ENCODE measurements around the gene CCDC69. TPM values are rescaled to one million over a fixed set of nuclear protein-coding genes. Genes with fewer than 3 reads are reported as not detected.
A peak's percentile ranks its signal among the peaks of the same experiment; 100 is the strongest.

Gene CCDC69
- total RNA-seq, 1 donor, result 3.0 TPM

- no peak for TF ChIP-seq CTCF (IDR thresholded peaks at IDR 0.05; ENCODE audit: insufficient read depth, low read depth, low read length)
- DNase-seq (ENCODE audit: low read depth), result no peak
- H3K4me3 ChIP-seq (ENCODE audit: low read depth, low read length), result no peak overlapping the region
These were observed 27.2 kb downstream of the CCDC69 start for GRCh38 chr5:151196556-151197290.

GRCh38 chr5:151195622-151196021, 28.3 kb downstream of the CCDC69 start:
- DNase-seq (ENCODE audit: low read depth), result peak; percentile 83
- no peak for TF ChIP-seq CTCF (IDR thresholded peaks at IDR 0.05; ENCODE audit: insufficient read depth, low read depth, low read length)
- no peak overlapping the region for H3K4me3 ChIP-seq (ENCODE audit: low read depth, low read length)

GRCh38 chr5:151192626-151193025, 31.3 kb downstream of the CCDC69 start:
- no peak for TF ChIP-seq CTCF (IDR thresholded peaks at IDR 0.05; ENCODE audit: insufficient read depth, low read depth, low read length)
- no peak overlapping the region for H3K4me3 ChIP-seq (ENCODE audit: low read depth, low read length)
- no peak for DNase-seq (ENCODE audit: low read depth)

GRCh38 chr5:151191661-151192060, 32.2 kb downstream of the CCDC69 start:
- TF ChIP-seq CTCF (IDR thresholded peaks at IDR 0.05; ENCODE audit: insufficient read depth, low read depth, low read length), result no peak
- H3K4me3 ChIP-seq (ENCODE audit: low read depth, low read length), result no peak overlapping the region
- DNase-seq (ENCODE audit: low read depth), result no peak

GRCh38 chr5:151189151-151189550, 34.7 kb downstream of the CCDC69 start:
- H3K4me3 ChIP-seq (ENCODE audit: low read depth, low read length), result no peak overlapping the region
- TF ChIP-seq CTCF (IDR thresholded peaks at IDR 0.05; ENCODE audit: insufficient read depth, low read depth, low read length), result no peak
- no peak for DNase-seq (ENCODE audit: low read depth)

- DNase-seq (ENCODE audit: low read depth), result no peak
- no peak for TF ChIP-seq CTCF (IDR thresholded peaks at IDR 0.05; ENCODE audit: insufficient read depth, low read depth, low read length)
- H3K4me3 ChIP-seq (ENCODE audit: low read depth, low read length), result no peak overlapping the region
These were observed 37.4 kb downstream of the CCDC69 start for GRCh38 chr5:151186538-151186937.

- no peak for DNase-seq (ENCODE audit: low read depth)
- H3K4me3 ChIP-seq (ENCODE audit: low read depth, low read length), result no peak overlapping the region
- TF ChIP-seq CTCF (IDR thresholded peaks at IDR 0.05; ENCODE audit: insufficient read depth, low read depth, low read length), result no peak
These were observed 37.8 kb downstream of the CCDC69 start for GRCh38 chr5:151186052-151186451.

All from fibroblast of villous mesenchyme (primary cell).